GM12874 (cell line): Measurements from ENCODE around the gene DNAJA2.

Experiments used
- TF ChIP-seq, protein P1 (sequence below): IDR thresholded peaks from 2 replicates; pipeline ENCODE4 v1.5.1; 2011; ENCODE audit warnings: low read depth, mild to moderate bottlenecking, control low read depth, low read length, moderate library complexity; ENCODE audit not compliant: insufficient read depth

Gene DNAJA2

DNA sequence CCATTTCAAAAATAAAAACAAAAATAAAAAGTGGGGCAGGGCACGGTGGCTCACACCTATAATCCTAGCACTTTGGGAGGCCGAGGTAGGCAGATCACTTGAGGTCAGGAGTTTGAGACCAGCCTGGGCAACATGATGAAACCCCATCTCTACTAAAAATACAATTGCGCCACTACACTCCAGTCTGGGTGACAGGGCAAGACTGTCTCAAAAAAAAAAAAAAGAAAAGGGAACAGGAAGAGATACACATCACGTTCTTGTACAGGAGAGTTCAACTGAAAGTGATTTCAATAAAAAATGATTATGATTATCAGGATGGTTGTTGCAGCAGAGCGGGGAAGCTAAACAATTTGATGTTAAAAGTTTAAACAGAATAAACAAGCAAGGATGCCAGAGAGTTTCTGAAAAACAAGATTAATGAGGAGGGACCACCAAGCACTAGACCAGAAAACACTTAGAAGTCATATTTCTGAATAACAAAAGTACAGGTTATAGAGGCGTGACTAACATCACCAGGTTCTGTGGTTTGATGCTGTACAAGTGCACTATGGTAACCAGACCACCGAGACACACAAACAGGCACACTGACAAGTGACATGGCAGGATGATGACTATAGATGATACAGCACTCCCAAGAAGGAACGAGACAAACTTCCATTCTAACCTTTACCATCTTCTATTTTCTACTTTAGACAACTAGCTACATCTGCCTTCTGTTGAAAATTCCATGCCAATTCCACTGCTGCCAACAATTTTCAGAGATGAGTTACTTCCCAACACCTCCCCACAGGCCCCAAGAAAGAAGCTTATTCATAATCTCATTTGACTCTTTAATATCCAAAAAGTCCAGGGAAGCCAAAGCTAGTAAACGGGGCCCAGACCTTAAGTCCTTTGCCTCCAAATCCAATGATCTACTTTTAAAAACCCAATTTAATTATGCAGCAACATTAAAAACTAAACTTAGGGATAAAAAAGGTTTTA is 11.8 kb downstream of the DNAJA2 start:
- TF ChIP-seq, protein P1, sequence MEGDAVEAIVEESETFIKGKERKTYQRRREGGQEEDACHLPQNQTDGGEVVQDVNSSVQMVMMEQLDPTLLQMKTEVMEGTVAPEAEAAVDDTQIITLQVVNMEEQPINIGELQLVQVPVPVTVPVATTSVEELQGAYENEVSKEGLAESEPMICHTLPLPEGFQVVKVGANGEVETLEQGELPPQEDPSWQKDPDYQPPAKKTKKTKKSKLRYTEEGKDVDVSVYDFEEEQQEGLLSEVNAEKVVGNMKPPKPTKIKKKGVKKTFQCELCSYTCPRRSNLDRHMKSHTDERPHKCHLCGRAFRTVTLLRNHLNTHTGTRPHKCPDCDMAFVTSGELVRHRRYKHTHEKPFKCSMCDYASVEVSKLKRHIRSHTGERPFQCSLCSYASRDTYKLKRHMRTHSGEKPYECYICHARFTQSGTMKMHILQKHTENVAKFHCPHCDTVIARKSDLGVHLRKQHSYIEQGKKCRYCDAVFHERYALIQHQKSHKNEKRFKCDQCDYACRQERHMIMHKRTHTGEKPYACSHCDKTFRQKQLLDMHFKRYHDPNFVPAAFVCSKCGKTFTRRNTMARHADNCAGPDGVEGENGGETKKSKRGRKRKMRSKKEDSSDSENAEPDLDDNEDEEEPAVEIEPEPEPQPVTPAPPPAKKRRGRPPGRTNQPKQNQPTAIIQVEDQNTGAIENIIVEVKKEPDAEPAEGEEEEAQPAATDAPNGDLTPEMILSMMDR = no peak

- TF ChIP-seq, protein P1 = no peak
These were observed 18.9 kb downstream of the DNAJA2 start for GRCh38 chr16:46954562-46954961.

DNA sequence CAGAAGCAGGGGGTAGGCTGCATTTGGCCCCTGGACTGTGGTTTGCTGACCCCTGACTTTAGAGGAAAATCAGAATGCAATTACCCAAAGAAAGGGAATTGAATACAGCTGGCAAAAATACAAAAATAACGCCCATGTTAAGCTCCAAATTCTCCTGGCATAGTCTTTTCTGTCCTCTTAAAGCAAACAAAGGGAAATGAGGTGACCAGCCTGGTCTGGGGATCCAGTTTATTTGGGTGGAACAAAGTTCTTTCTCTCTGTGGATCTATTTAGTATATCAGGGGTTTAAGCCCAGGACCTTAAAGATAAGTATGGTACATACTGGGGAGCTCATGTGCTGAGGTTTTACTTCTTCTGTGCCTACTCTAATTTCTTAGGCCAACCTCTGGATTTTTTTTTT is 23.5 kb downstream of the DNAJA2 start:
- TF ChIP-seq, protein P1 = no peak

DNA sequence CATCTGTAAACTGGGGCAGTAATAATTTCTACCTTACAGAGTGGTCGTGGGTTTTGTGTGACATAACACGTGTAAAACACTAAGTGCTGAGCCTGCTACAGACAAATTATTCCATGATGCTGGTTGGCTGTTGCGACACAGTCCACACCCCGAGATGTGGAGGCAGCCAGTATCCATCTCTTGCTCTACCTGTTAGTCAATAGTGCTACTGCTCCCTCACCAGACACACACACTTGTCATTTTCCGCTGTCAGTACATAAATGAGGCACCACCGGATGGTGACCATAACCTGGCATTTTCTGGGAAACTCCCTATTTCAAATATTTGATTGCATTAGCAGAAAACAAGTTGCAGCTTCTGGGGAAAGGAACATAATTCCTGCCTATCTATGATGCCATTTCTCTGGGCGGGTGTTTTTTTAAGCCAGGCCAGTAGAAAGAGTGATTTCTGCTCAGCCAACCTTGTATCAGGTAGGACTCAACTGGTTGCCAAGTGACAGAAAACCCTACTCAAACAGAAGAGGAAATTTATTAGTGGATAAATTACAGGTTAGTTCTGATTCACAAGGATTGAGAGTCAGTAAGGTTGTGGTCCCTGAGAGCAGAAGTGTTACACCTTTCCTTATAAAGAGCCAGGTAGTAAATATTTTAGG is 24.1 kb downstream of the DNAJA2 start:
- TF ChIP-seq, protein P1 = no peak

- TF ChIP-seq, protein P1 = no peak
These were observed 24.8 kb downstream of the DNAJA2 start for GRCh38 chr16:46948548-46949166.

DNA sequence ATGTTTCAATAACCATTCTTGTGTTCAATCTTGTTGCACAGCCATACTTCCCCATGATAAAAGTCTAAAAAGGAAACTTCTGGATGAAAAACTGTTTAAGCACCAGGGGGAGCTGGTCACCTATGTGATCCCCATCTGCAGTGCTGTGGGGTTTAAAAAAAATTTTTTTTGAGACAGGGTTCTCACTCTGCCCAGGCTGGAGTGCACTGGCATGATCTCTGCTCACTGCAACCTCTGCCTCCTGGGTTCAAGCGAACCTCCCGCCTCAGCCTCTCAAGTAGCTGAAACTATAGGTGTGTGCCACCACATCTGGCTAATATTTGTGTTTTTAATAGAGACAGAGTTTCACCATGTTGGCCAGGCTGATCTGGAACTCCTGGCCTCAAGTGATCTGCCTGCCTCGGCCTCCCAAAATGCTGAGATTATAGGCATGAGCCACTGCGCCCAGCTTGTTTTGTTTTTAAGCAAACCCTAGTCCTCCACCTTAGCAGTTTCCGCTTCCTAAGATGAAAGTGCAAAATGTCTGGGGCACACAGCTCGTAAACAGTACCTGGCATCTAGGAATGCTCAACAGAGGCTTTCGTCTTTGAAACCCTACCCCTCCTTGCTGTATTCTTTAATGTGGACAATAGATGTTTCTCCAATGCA is 25.4 kb downstream of the DNAJA2 start:
- TF ChIP-seq, protein P1 = peak; percentile 45; the same call in 1 of the 2 replicates
